Myocyte (in vitro differentiated cells): Measurements from ENCODE around the gene SPATA6L. TPM values are rescaled to one million over a fixed set of nuclear protein-coding genes. Genes with fewer than 3 reads are reported as not detected.
"Not testable (repeated sequence)": the region's sequence is repeated elsewhere in the genome, so short reads cannot be mapped to it uniquely, and the experiment has no call there.

Experiments
- DNase-seq: peaks from one replicate; pipeline ENCODE4 v3.0.0-alpha.2; 2012; ENCODE audit warnings: low read depth
- total RNA-seq: library from RNA; depleted of rRNA; stranded (reverse); fragments of >200 nt; gene quantifications from 2 replicates; pipeline ENCODE4 v1.2.3, GENCODE V29; 2014

Gene SPATA6L
- total RNA-seq, 1 donor from 2014 or later: 0.16 TPM

GRCh38 chr9:4677392-4677791 is 11.1 kb upstream of the SPATA6L start:
- DNase-seq: no peak

DNA sequence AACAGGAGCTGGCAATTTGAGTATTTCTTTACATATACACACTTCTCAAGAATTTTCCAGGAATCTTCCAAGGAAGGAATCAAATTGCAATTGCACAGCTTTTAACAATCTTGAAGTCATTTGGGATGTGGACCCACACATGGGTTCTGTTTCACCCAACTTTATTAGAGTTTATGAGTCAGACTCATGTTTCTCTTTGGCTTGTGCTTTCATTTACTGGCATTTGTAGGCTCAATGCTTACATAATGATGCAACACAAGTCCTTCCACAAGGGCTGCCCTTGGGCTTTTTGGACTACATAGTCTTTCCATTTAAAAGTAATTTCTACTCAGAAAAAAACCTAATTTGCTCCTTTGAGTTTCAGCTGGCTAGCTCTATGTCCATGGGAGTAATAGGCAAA is 8.5 kb upstream of the SPATA6L start:
- DNase-seq: peak; percentile 21

DNA sequence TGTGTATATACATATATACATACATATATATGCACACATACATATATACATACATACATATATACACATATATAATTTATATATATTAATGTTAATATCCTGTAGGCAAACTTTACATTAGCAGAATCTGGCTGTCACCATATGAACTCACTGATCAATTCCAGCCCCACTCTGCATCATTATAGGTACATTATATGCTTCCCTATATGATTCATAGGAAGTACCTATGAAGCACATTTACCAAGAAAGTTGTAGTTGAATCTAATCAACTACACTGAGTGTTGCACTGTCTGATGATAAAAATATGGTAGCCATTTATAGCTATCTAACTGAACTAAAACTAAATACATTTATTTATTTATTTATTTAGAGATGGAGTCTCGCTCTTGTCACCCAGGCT is 5.5 kb upstream of the SPATA6L start:
- DNase-seq: no peak

GRCh38 chr9:4670591-4670990 is 4.3 kb upstream of the SPATA6L start:
- DNase-seq: no peak

DNA sequence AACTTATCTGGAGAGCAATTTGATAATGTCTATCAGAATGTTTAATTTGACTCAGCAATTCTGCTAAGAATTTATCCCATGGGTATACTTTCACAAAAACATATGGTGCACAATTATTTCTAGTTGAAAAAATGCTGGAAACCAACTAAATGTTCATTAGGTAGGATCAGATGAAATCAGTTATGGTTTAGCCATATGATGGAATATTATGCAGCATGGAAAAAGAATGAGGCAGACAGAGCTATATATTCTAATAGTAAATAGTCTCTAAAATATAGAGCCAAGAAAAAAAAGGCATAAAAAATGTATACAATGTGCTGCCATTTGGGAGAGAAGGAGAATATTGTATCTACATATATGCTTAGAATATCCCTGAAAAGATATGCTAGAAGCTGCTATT is 3.6 kb upstream of the SPATA6L start:
- DNase-seq: no peak

GRCh38 chr9:4668604-4669003 is 2.3 kb upstream of the SPATA6L start:
- DNase-seq: no peak

- DNase-seq: no peak
Observed at GRCh38 chr9:4667681-4668080, 1.4 kb upstream of the SPATA6L start.

DNA sequence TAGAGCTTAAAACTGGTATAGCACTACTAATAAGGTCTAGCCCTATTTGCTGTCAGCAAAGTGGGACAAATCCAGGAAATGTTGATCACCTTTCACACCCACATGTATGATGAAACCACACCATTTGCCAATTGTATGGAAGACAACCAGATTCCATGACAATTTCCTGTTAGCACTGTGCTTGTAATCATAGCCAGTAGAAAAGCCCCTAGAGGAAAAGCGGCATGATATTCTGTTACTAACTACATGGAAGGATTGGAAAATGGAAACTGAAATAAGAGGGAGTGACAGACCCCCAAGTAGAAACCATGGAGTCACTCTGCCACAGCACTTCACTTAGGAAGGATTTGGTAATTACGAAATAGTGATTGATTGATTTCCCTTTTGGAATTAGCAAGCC is 923 bp downstream of the SPATA6L start:
- no peak for DNase-seq

- no peak for DNase-seq
Observed at GRCh38 chr9:4663956-4664355, 2.3 kb downstream of the SPATA6L start.

DNA sequence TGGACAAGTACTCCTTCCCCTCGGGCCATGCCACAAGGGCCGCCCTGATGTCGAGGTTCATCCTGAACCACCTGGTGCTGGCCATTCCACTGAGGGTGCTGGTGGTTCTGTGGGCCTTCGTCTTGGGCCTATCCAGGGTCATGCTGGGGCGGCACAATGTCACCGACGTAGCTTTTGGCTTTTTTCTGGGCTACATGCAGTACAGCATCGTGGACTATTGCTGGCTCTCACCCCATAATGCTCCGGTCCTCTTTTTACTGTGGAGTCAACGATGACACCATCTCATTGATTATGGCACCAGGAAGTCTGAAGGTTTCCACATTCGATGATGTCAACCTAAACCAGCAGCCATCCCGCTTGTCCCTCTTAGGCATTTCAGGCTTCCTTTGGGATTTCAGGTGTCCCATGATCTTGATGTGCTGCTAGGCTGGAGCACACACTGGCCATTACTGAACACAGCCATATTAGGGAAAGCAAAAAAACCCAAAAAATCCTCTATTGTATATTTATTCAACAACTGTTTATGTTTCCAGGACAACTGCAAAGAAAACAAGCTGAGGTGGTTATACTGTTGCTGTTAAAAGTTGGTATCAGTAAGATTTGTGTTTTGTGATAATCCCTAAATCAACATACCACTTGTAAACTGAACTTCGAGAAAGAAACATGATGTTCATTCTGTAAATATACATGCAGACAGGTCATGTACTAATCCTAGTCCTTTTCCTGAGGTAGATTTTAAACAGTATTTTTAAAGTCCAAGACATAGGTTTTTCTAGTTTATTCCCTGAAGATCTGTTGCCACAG is 3.1 kb downstream of the SPATA6L start:
- DNase-seq: no peak

GRCh38 chr9:4662108-4662988 is 3.9 kb downstream of the SPATA6L start, which contains the start of gene PLPP6:
Gene PLPP6 (plus strand): TSS chr9:4662294. CDS start chr9:4662376, 82 bp downstream.
- DNase-seq: peak; percentile 83

- DNase-seq: peak; percentile 35
Observed at GRCh38 chr9:4661611-4662010, 4.7 kb downstream of the SPATA6L start.

DNA sequence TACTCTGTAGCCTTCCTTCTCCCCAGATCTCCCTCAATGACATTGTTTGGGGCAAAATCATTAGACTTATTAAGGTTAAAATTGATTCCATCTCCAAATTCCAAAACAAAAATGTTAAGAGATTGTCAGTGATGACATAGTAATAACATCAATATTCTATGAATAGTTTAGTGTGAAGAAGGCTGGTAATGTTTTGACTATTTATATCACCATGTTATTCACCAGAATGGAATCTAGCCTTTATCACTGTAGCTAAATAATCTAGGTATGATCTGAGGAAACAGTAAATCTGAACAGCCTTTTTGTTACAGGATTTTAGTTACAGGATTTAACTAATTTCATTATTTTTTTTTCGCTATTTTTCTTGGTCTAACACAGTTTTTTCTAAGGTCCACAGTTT is 5.1 kb downstream of the SPATA6L start:
- DNase-seq: peak; percentile 16

DNA sequence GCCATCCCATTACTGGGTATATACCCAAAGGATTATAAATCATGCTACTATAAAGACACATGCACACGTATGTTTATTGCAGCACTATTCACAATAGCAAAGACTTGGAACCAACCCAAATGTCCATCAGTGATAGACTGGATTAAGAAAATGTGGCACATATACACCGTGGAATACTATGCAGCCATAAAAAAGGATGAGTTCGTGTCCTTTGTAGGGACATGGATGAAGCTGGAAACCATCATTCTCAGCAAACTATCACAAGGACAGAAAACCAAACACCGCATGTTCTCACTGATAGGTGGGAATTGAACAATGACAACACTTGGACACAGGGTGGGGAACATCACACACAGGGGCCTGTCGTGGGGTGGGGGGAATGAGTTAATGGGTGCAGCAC is 5.6 kb downstream of the SPATA6L start:
- DNase-seq: not testable (repeated sequence)

- DNase-seq: no peak
Observed at GRCh38 chr9:4657426-4658159, 8.7 kb downstream of the SPATA6L start.

GRCh38 chr9:4656621-4657020 is 9.7 kb downstream of the SPATA6L start:
- no peak for DNase-seq

DNA sequence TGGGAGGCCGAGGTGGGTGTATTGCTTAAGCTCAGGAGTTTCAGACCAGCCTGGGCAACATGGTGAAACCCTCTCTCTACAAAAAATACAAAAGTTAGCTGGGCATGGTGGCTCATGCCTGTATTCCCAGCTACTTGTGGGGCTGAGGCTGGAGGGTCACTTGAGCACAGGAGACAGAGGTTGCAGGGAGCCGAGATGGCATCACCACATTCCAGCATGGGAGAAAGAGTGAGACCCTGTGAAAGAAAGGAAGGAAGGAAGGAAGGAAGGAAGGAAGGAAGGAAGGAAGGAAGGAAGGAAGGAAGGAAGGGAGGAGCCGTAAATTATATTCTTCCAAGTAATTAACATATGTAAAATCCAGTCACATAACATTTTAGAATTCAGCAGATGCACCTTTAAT is 10.1 kb downstream of the SPATA6L start:
- DNase-seq: not testable (repeated sequence)

DNA sequence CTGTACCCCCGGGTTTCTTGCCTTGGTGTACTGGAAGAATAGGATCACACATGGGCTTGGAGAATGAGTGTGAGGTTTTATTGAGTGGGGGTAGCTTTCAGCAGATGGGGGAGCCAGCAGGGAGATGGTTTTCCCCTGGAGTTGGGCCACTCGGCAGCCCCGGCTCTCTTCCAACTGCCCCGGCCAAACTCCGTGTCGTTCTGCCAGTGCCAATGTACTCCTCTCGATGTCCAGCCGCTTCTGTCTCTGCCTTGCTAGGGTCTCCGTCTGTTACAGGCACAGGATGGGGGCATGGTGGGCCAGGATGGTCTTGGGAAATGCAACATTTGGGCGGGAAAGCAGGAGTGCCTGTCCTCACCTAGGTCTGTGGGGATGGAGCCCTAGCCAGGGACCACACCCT is 11.7 kb downstream of the SPATA6L start:
- no peak for DNase-seq

DNA sequence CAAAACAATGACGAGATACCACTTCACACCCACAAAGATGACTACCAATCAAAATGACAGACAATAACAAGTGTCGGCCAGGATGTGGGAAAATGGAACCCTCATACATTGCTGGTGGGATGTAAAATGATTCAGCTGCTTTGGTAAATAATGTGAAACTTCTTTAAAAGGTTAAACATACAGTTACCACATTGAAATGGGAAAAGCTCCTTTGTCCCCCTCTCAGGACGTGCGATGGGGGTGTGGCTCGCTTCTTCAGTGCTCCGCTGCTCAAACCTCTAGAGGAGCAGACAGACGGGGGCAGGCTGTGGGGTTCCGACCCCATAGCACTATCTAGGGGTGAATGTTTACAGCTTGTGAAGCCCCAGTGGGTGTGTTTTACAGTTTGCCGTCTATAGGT is 12.2 kb downstream of the SPATA6L start:
- DNase-seq: no peak

DNA sequence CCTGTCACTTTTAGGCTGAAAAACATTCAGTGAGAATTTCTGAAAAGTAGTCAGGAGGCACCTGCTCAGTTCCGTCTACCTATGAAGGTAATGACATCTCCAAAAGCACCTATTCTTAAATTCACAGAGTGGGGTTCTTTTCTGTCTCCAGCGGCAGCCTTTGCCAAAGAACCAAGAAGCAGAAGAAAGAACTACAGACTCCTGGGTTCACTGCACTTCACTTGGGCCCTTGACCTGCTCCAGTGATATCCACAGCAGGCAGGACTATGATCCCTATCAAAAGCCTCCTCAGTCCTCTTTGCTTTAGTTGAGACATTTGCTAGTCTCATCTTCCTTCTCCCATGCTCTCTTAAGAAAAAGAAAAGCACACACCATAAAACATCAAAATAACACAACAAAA is 23.9 kb downstream of the SPATA6L start:
- no peak for DNase-seq

DNA sequence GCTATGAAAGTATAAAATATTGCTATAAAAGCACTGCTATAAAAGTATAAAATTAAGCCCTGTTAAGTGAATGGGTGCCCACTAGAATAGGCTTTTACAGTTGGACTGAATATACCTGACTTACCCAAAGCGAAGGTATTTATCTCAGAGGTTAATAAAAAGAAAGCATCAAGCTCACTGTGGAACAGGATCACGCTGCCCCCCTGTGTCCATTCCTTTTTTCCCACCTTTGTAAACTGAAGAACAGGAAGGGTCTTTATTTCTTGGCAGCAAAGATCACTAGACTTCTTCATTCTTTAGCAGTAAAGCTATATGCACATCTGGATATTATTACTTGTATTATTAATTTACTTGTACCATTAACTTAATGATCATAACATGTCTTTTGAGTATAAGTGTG is 26.3 kb downstream of the SPATA6L start:
- DNase-seq: peak; percentile 18

DNA sequence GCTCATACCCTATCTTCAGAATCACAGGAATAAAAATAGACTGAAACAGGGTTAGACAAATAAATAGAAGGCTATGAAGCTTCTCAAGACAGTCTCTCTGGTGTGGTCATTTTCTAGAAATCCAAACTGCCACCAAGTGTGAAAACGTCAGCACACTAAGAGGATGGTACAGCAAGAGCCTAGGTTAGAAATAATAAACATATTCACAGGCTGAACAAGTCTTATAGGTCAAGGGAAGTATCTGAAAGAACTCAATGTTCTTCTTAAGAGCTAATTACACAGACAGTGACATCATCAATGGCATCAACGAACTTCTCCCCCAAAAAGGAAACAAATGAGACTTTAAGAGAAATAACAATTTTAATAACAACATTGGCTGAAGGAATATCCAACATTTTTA is 26.9 kb downstream of the SPATA6L start:
- no peak for DNase-seq
